Measurements from ENCODE around the gene CD44. TPM values are rescaled to one million over a fixed set of nuclear protein-coding genes. Genes with fewer than 3 reads are reported as not detected.

CD44 gene
- total and polyA plus RNA-seq, 5 donors from 2014 or later = 441 to 1,181 (median 497) TPM

GRCh38 chr11:35231076-35231860, 92.3 kb downstream of the CD44 start:
- Mint-ChIP-seq H3K36me3 (peaks cover 62% of the 10 kb centered on the region), H3K9me3 (peaks cover 0 to 21% (median 9%) of the 10 kb centered on the region in 7 donors), H3K4me3 (no peak overlapping the region), H3K27me3 (no peaks in the 10 kb centered on the region), H3K27ac (peak overlapping the region; percentile 8 to 71 (median 62)), H3K4me1 (peaks cover 29 to 48% (median 43%) of the 10 kb centered on the region in 4 donors)
- Histone ChIP-seq H3K9me3 (ENCODE audit: control insufficient read depth in 2 of 2, low read length in 2 of 2) (peaks cover 0 to 8% of the 10 kb centered on the region in 2 experiments), H3K27ac (ENCODE audit: insufficient read depth, low read length, poor library complexity, severe bottlenecking) (no peak overlapping the region), H3K4me3 (ENCODE audit: low read depth, low read length) (no peak overlapping the region), H3K27me3 (ENCODE audit: control insufficient read depth, insufficient read depth, low read length) (no peaks in the 10 kb centered on the region), H3K4me1 (ENCODE audit: control insufficient read depth, insufficient read depth, low read length, poor library complexity, severe bottlenecking) (peaks cover 16% of the 10 kb centered on the region), H3K36me3 (ENCODE audit: control insufficient read depth, insufficient read depth, low read length) (peaks cover 59% of the 10 kb centered on the region)
- DNase-seq = no peak
- ATAC-seq (ENCODE audit: low read depth in 2 of 2) = no peak

DNA sequence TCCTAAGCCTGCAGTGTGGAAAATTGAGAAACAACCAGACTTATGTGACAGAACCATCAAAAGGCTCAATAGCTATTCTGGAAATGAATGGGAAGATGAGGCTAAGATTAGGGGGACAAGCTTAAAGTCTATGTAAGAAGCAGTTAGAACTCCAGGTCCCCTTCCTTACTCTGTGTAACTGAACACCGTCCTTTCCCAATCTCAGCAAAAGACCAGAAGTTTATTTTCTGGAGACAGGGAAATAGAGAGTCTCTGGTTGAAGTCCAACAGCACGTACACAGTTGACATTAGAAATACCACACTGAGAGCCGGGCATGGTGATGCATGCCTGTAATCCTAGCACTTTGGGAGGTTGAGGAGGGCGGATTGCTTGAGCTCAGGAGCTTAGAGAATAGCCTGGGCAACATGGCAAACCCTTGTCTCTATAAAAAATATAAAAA, 93.9 kb downstream of the CD44 start:
- H3K36me3 ChIP-seq (ENCODE audit: control insufficient read depth, insufficient read depth, low read length) = peaks cover 42% of the 10 kb centered on the region
- no peak for DNase-seq
- H3K27me3 Mint-ChIP-seq = no peaks in the 10 kb centered on the region
- peaks cover 22% of the 10 kb centered on the region for H3K4me1 ChIP-seq (ENCODE audit: control insufficient read depth, insufficient read depth, low read length, poor library complexity, severe bottlenecking)
- peak overlapping the region in 1 of 3 donors; percentile 67 for H3K27ac Mint-ChIP-seq
- no peaks in the 10 kb centered on the region for H3K27me3 ChIP-seq (ENCODE audit: control insufficient read depth, insufficient read depth, low read length)
- ATAC-seq (ENCODE audit: low read depth in 2 of 2) = no peak
- H3K4me3 Mint-ChIP-seq = peak overlapping the region in 1 of 4 donors; percentile 54
- H3K4me1 Mint-ChIP-seq = peaks cover 37 to 58% (median 56%) of the 10 kb centered on the region in 4 donors
- H3K4me3 ChIP-seq (ENCODE audit: low read depth, low read length) = no peak overlapping the region
- H3K9me3 Mint-ChIP-seq = peaks cover 0 to 21% (median 9%) of the 10 kb centered on the region in 7 donors
- H3K27ac ChIP-seq (ENCODE audit: insufficient read depth, low read length, poor library complexity, severe bottlenecking) = no peak overlapping the region
- peaks cover 0 to 8% of the 10 kb centered on the region in 2 experiments for H3K9me3 ChIP-seq (ENCODE audit: control insufficient read depth in 2 of 2, low read length in 2 of 2)
- H3K36me3 Mint-ChIP-seq = peaks cover 49% of the 10 kb centered on the region

DNA sequence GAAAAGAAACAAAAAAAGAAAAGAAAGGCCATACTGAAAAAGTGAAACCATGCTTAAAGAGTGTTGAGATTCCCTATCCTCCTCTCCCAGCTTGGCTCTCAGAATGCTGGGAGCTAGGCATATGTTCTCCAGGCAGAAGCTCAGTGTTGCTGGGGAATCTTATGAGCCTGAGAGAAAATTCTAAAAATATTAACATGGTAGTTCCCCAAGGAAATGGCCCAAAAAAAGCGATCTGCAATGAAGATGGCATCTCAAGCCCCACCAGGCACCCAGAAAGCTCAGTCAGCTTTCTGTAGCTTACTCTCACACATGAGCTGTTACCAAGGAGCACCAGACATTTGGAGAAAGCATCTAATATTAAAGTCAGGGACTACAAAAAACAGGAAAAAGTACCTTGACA, 94.5 kb downstream of the CD44 start:
- ATAC-seq (ENCODE audit: low read depth in 2 of 2) = no peak
- Mint-ChIP-seq H3K27ac (peak overlapping the region in 2 of 3 donors; percentile 67), H3K4me3 (peak overlapping the region in 1 of 4 donors; percentile 47), H3K9me3 (peaks cover 0 to 21% (median 9%) of the 10 kb centered on the region in 7 donors), H3K36me3 (peaks cover 44% of the 10 kb centered on the region), H3K27me3 (no peaks in the 10 kb centered on the region), H3K4me1 (peaks cover 38 to 64% (median 58%) of the 10 kb centered on the region in 4 donors)
- Histone ChIP-seq H3K27ac (ENCODE audit: insufficient read depth, low read length, poor library complexity, severe bottlenecking) (no peak overlapping the region), H3K4me3 (ENCODE audit: low read depth, low read length) (no peak overlapping the region), H3K27me3 (ENCODE audit: control insufficient read depth, insufficient read depth, low read length) (no peaks in the 10 kb centered on the region), H3K4me1 (ENCODE audit: control insufficient read depth, insufficient read depth, low read length, poor library complexity, severe bottlenecking) (peaks cover 26% of the 10 kb centered on the region), H3K9me3 (ENCODE audit: control insufficient read depth in 2 of 2, low read length in 2 of 2) (peaks cover 0 to 8% of the 10 kb centered on the region in 2 experiments), H3K36me3 (ENCODE audit: control insufficient read depth, insufficient read depth, low read length) (peaks cover 36% of the 10 kb centered on the region)
- no peak for DNase-seq

- Histone ChIP-seq H3K27ac (ENCODE audit: insufficient read depth, low read length, poor library complexity, severe bottlenecking) (no peak overlapping the region), H3K4me3 (ENCODE audit: low read depth, low read length) (no peak overlapping the region), H3K9me3 (ENCODE audit: control insufficient read depth in 2 of 2, low read length in 2 of 2) (peaks cover 0 to 8% of the 10 kb centered on the region in 2 experiments), H3K4me1 (ENCODE audit: control insufficient read depth, insufficient read depth, low read length, poor library complexity, severe bottlenecking) (peaks cover 26% of the 10 kb centered on the region), H3K27me3 (ENCODE audit: control insufficient read depth, insufficient read depth, low read length) (no peaks in the 10 kb centered on the region), H3K36me3 (ENCODE audit: control insufficient read depth, insufficient read depth, low read length) (peaks cover 25% of the 10 kb centered on the region)
- Mint-ChIP-seq H3K4me1 (peaks cover 38 to 60% (median 53%) of the 10 kb centered on the region in 4 donors), H3K27ac (peak overlapping the region in 2 of 3 donors; percentile 27 to 87), H3K4me3 (peak overlapping the region; percentile 10 to 58 (median 21)), H3K9me3 (peaks cover 0 to 21% (median 9%) of the 10 kb centered on the region in 7 donors), H3K36me3 (peaks cover 33% of the 10 kb centered on the region), H3K27me3 (no peaks in the 10 kb centered on the region)
- DNase-seq (no peak), ATAC-seq (ENCODE audit: low read depth in 2 of 2) (no peak)
Measured at GRCh38 chr11:35234460-35235156, 95.6 kb downstream of the CD44 start.

GRCh38 chr11:35235157-35235468, 96.1 kb downstream of the CD44 start:
- peaks cover 26% of the 10 kb centered on the region for H3K4me1 ChIP-seq (ENCODE audit: control insufficient read depth, insufficient read depth, low read length, poor library complexity, severe bottlenecking)
- peak overlapping the region; percentile 14 for H3K4me3 ChIP-seq (ENCODE audit: low read depth, low read length)
- Mint-ChIP-seq H3K27me3 (no peaks in the 10 kb centered on the region), H3K9me3 (peaks cover 0 to 21% (median 9%) of the 10 kb centered on the region in 7 donors), H3K27ac (peak overlapping the region in 2 of 3 donors; percentile 22 to 23), H3K4me1 (peaks cover 38 to 60% (median 53%) of the 10 kb centered on the region in 4 donors), H3K36me3 (peaks cover 28% of the 10 kb centered on the region), H3K4me3 (peak overlapping the region in 3 of 4 donors; percentile 10 to 29 (median 12))
- no peak for ATAC-seq (ENCODE audit: low read depth in 2 of 2)
- DNase-seq = no peak
- H3K27ac ChIP-seq (ENCODE audit: insufficient read depth, low read length, poor library complexity, severe bottlenecking) = no peak overlapping the region
- peaks cover 0 to 8% of the 10 kb centered on the region in 2 experiments for H3K9me3 ChIP-seq (ENCODE audit: control insufficient read depth in 2 of 2, low read length in 2 of 2)
- no peaks in the 10 kb centered on the region for H3K27me3 ChIP-seq (ENCODE audit: control insufficient read depth, insufficient read depth, low read length)
- H3K36me3 ChIP-seq (ENCODE audit: control insufficient read depth, insufficient read depth, low read length) = peaks cover 20% of the 10 kb centered on the region

GRCh38 chr11:35235498-35235897, 96.5 kb downstream of the CD44 start:
- H3K4me1 ChIP-seq (ENCODE audit: control insufficient read depth, insufficient read depth, low read length, poor library complexity, severe bottlenecking) = peaks cover 26% of the 10 kb centered on the region
- Mint-ChIP-seq H3K27me3 (no peaks in the 10 kb centered on the region), H3K27ac (peak overlapping the region; percentile 49 to 85 (median 67)), H3K4me1 (peaks cover 38 to 60% (median 51%) of the 10 kb centered on the region in 4 donors), H3K4me3 (peak overlapping the region; percentile 26 to 74 (median 32)), H3K9me3 (peaks cover 0 to 21% (median 9%) of the 10 kb centered on the region in 7 donors), H3K36me3 (peaks cover 24% of the 10 kb centered on the region)
- DNase-seq (no peak), ATAC-seq (ENCODE audit: low read depth in 2 of 2) (peak in 1 of 2 donors; percentile 25)
- H3K9me3 ChIP-seq (ENCODE audit: control insufficient read depth in 2 of 2, low read length in 2 of 2) = peaks cover 0 to 8% of the 10 kb centered on the region in 2 experiments
- peaks cover 16% of the 10 kb centered on the region for H3K36me3 ChIP-seq (ENCODE audit: control insufficient read depth, insufficient read depth, low read length)
- no peaks in the 10 kb centered on the region for H3K27me3 ChIP-seq (ENCODE audit: control insufficient read depth, insufficient read depth, low read length)
- H3K4me3 ChIP-seq (ENCODE audit: low read depth, low read length) = peak overlapping the region; percentile 14
- no peak overlapping the region for H3K27ac ChIP-seq (ENCODE audit: insufficient read depth, low read length, poor library complexity, severe bottlenecking)

DNA sequence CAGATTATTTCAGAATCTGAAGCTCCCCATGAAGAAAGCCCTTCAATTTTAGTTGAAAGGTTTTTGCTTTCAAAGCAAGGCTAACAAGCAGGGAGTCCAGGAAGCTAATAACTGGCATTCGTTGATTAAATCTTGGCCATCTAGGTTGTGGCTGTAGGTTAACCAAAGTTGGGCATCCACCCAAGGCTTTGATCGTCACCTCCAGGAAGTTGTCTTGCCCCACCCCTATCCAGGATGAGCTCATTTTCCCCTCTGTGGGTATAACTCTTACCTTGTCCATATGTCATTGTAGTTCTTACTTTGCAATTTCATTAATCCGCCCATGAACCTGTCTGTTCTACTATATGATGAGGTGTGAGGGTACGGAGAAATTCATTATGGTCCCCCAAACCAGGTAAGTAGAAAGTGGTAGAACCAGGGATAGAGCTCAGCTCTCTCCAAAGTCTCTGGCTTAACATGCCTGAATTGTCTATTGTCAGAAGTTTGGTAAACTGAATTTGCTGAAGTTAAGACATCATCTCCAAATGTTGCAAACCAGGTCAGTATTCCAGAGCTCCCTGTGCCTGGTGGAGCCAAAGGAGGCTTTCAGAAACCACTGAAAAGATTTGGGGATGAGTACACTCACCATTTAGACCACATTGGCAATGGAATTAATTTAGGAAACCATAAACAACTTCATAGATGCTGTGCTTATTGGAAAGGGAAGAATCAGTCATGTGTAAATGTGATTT, 97.1 kb downstream of the CD44 start:
- Mint-ChIP-seq H3K27ac (peak overlapping the region; percentile 49 to 85 (median 67)), H3K9me3 (peaks cover 0 to 16% (median 7%) of the 10 kb centered on the region in 7 donors), H3K27me3 (no peaks in the 10 kb centered on the region), H3K4me3 (peak overlapping the region; percentile 26 to 74 (median 32)), H3K36me3 (peaks cover 18% of the 10 kb centered on the region), H3K4me1 (peaks cover 38 to 61% (median 51%) of the 10 kb centered on the region in 4 donors)
- Histone ChIP-seq H3K9me3 (ENCODE audit: control insufficient read depth in 2 of 2, low read length in 2 of 2) (peaks cover 0 to 8% of the 10 kb centered on the region in 2 experiments), H3K27me3 (ENCODE audit: control insufficient read depth, insufficient read depth, low read length) (no peaks in the 10 kb centered on the region), H3K27ac (ENCODE audit: insufficient read depth, low read length, poor library complexity, severe bottlenecking) (peak overlapping the region; percentile 11), H3K4me3 (ENCODE audit: low read depth, low read length) (peak overlapping the region; percentile 23), H3K4me1 (ENCODE audit: control insufficient read depth, insufficient read depth, low read length, poor library complexity, severe bottlenecking) (peaks cover 26% of the 10 kb centered on the region), H3K36me3 (ENCODE audit: control insufficient read depth, insufficient read depth, low read length) (peaks cover 10% of the 10 kb centered on the region)
- DNase-seq (peak; percentile 35 to 80 (median 65)), ATAC-seq (ENCODE audit: low read depth in 2 of 2) (peak; percentile 76 to 79)

Measured in CD4-positive, CD25-positive, alpha-beta regulatory T cell (primary cell).